Natural killer cell (primary cell): ENCODE data around the gene POU2F2. TPM values are rescaled to one million over a fixed set of nuclear protein-coding genes. Genes with fewer than 3 reads are reported as not detected.
A peak's percentile ranks its signal among the peaks of the same experiment; 100 is the strongest.

Source experiments
- ATAC-seq, 3 donors: fragments of 150-1000 bp in 2 of 3; fragments of 200-7000 bp in 1 of 3; cut with Tn5 transposase; 1 replicate in 1 of 3; 2 replicates in 2 of 3; pipeline ENCODE4 v1.10.0; 2021; ENCODE audit warnings: mild to moderate bottlenecking in 2 of 3, moderate library complexity in 2 of 3
- DNase-seq, 2 donors: peaks; one replicate each; pipeline versions ENCODE4 v3.0.0 to v3.0.0-alpha.2; 2013 to 2021; ENCODE audit warnings: mixed read lengths in 1 of 2
- H3K27ac ChIP-seq: one replicate; pipeline ENCODE4 v1.5.1; 2013; ENCODE audit warnings: mild to moderate bottlenecking, low read length
- H3K27me3 ChIP-seq: one replicate; pipeline ENCODE4 v1.6.1; 2013; ENCODE audit warnings: low read length; ENCODE audit not compliant: control insufficient read depth, insufficient read depth
- H3K36me3 ChIP-seq: one replicate; pipeline ENCODE4 v1.6.1; 2013; ENCODE audit warnings: low read length; ENCODE audit not compliant: control insufficient read depth, insufficient read depth
- H3K4me1 ChIP-seq: one replicate; pipeline ENCODE4 v1.6.1; 2013; ENCODE audit warnings: low read length; ENCODE audit not compliant: control insufficient read depth, insufficient read depth
- H3K4me3 ChIP-seq: one replicate; pipeline ENCODE4 v1.5.1; 2013; ENCODE audit warnings: low read length
- H3K9me3 ChIP-seq: one replicate; pipeline ENCODE4 v1.6.1; 2013; ENCODE audit warnings: low read length; ENCODE audit not compliant: control insufficient read depth, insufficient read depth
- H3K27ac Mint-ChIP-seq, 2 donors: one replicate each; pipeline ENCODE4 v1.8.0; 2022; ENCODE audit warnings: mild to moderate bottlenecking in 2 of 2, mixed read lengths in 2 of 2, moderate library complexity in 1 of 2
- H3K27me3 Mint-ChIP-seq, 2 donors: one replicate each; pipeline ENCODE4 v1.8.0; 2022; ENCODE audit warnings: low read depth in 2 of 2, mixed read lengths in 2 of 2
- H3K36me3 Mint-ChIP-seq: one replicate; pipeline ENCODE4 v1.8.0; 2022; ENCODE audit warnings: mixed read lengths
- H3K4me1 Mint-ChIP-seq, 2 donors: one replicate each; pipeline ENCODE4 v1.8.0; 2022; ENCODE audit warnings: mixed read lengths in 2 of 2
- H3K4me3 Mint-ChIP-seq: one replicate; pipeline ENCODE4 v1.8.0; 2022; ENCODE audit warnings: mild to moderate bottlenecking, moderate library complexity, mixed read lengths
- H3K9me3 Mint-ChIP-seq, 2 donors: one replicate each; pipeline ENCODE4 v1.8.0; 2022; ENCODE audit warnings: mixed read lengths in 2 of 2
- CTCF ChIP-seq: fragments of 200-600 bp; IDR thresholded peaks from one replicate; pipeline ENCODE4 v1.8.0; 2022; ENCODE audit warnings: antibody characterized with exemption
- WGBS: methylation state at CpG from one replicate; pipeline ENCODE4 v1.1.7; 2013; ENCODE audit warnings: missing lambda C conversion rate; ENCODE audit not compliant: insufficient coverage; 5-methylcytosine and 5-hydroxymethylcytosine counted together
- intact Hi-C: fragments of 100-400 bp; cut with micrococcal nuclease; formaldehyde crosslinking; loops from one replicate; pipeline ENCODE4 v1.14.2; 2022
- total RNA-seq, 4 donors: library from RNA; stranded (reverse); fragments of 120-200 nt in 1 of 4; gene quantifications; one replicate each; pipeline versions ENCODE4 v1.2.3 to v1.2.4, GENCODE V29; 2013 to 2022

The POU2F2 gene
- total RNA-seq, 3 donors from 2014 or later (not counting 1 experiment from before 2014, with no cell fraction given): 27.3 to 40.8 (median 29.3) TPM

DNA sequence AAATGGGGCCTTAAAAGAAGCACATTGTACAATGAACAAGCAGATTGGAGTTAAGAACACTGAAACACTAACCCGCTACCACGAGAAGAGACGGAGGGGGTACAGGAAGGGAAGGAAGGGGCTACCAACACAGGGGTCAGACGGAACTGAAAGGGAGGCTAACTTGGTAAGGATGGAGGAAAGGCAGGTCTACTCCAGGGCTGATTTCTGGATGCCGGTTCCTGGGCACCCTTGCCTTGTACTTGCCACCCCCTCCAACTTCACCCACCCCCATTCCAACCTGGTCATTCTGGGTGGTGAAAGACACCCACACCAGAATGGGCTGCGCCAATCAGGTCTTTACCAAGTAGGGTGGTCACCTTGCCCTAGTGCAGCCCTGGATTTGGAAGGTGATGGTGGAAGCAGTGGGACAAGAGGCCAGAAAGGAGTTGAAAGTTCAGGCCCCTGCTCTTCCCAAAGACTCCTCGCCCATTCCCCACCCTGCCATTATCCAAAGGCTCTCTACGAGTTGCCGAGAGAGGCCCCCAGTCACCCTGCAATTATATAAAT, 46.0 kb downstream of the POU2F2 start:
- TF ChIP-seq CTCF: no peak
- Mint-ChIP-seq H3K27ac (no peak overlapping the region), H3K4me1 (peaks cover 23 to 37% of the 10 kb centered on the region in 2 donors), H3K36me3 (no peaks in the 10 kb centered on the region), H3K27me3 (peaks cover 0 to 2% of the 10 kb centered on the region in 2 donors), H3K9me3 (no peaks in the 10 kb centered on the region), H3K4me3 (no peak overlapping the region)
- no peak for DNase-seq
- intact Hi-C loops: no loop called here
- Histone ChIP-seq H3K27ac (no peak overlapping the region), H3K4me1 (peaks cover 14% of the 10 kb centered on the region), H3K36me3 (peaks cover 11% of the 10 kb centered on the region), H3K27me3 (no peaks in the 10 kb centered on the region), H3K9me3 (no peaks in the 10 kb centered on the region), H3K4me3 (no peak overlapping the region)
- 86% methylated on average over 4 of the region's 9 CpGs for WGBS
- no peak for ATAC-seq

DNA sequence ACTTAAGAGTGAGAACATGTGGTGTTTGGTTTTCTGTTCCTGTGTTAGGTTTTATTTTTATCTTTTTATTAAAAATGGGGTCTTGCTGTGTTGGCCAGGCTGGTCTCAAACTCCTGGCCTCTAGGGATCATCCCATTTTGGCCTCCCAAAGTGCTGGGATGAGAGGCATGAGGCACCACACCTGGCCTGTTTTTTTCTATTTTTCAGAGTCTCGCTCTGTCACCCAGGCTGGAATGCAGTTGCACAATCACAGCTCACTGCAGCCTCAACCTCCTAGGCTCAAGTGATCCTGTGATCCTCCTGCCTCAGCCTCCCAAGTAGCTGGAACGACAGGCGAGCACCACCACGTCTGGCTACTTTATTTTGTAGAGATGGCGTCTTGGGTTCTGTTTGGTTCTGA, 48.7 kb downstream of the POU2F2 start:
- no peak overlapping the region for H3K4me3 ChIP-seq
- Mint-ChIP-seq H3K27me3 (peaks cover 0 to 2% of the 10 kb centered on the region in 2 donors), H3K9me3 (no peaks in the 10 kb centered on the region), H3K27ac (peak overlapping the region in 1 of 2 donors; percentile 60), H3K4me3 (no peak overlapping the region), H3K36me3 (no peaks in the 10 kb centered on the region), H3K4me1 (peaks cover 13 to 16% of the 10 kb centered on the region in 2 donors)
- no peak for ATAC-seq
- TF ChIP-seq CTCF: no peak
- no peaks in the 10 kb centered on the region for H3K4me1 ChIP-seq
- no peak for DNase-seq
- no peaks in the 10 kb centered on the region for H3K9me3 ChIP-seq
- 95% methylated on average over 5 of the region's 5 CpGs for WGBS
- intact Hi-C loops: no loop called here
- no peak overlapping the region for H3K27ac ChIP-seq
- H3K36me3 ChIP-seq: peaks cover 38% of the 10 kb centered on the region
- no peaks in the 10 kb centered on the region for H3K27me3 ChIP-seq

DNA sequence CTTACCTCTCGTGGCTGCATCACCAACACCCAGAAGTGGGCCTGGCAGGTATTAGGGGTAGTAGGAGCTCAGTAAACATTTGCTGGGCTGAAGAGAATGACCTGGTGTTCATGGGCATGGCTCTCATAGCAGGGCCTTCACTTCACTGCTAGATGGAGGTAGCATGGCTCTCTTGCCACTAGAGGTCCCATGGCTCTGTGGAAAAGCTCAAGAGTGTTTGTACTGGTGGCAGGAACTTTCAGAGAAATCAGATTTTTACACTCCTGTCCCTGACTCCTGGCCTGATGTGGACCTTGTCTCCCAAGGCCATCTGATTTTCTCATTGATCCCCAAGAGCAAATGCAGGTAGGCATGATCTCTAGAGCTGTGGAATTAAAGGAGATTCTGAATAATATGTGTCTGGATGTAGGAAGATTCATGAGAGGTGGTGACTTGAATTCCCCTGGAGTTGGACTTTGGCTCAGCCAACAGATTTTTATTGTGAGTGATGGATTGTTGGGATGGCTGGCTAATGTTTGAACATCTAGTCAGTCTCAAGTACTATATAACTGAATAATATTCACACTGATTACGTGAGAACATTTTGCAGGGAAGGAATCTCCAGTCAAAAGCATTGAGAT, 50.6 kb downstream of the POU2F2 start:
- H3K4me3 ChIP-seq: no peak overlapping the region
- Mint-ChIP-seq H3K27me3 (no peaks in the 10 kb centered on the region), H3K27ac (peak overlapping the region in 1 of 2 donors; percentile 61), H3K36me3 (no peaks in the 10 kb centered on the region), H3K4me1 (peaks cover 27 to 32% of the 10 kb centered on the region in 2 donors), H3K4me3 (no peak overlapping the region), H3K9me3 (no peaks in the 10 kb centered on the region)
- ATAC-seq: peak in 2 of 3 donors; percentile 46 to 59
- DNase-seq: peak in 1 of 2 donors; percentile 47
- TF ChIP-seq CTCF: no peak
- no peaks in the 10 kb centered on the region for H3K9me3 ChIP-seq
- H3K36me3 ChIP-seq: peaks cover 38% of the 10 kb centered on the region
- intact Hi-C loops: no loop called here
- H3K4me1 ChIP-seq: peaks cover 6% of the 10 kb centered on the region
- no peak overlapping the region for H3K27ac ChIP-seq
- 90% methylated on average over 2 of the region's 2 CpGs for WGBS
- no peaks in the 10 kb centered on the region for H3K27me3 ChIP-seq
